HG03139 (cell line): ENCODE measurements around the gene MIF.
"Not testable (repeated sequence)": the region's sequence is repeated elsewhere in the genome, so short reads cannot be mapped to it uniquely, and the experiment has no call there.

Source experiments
- ATAC-seq: cut with Tn5 transposase; IDR thresholded peaks from one replicate; pipeline ENCODE4 v1.9.1; 2021; ENCODE audit not compliant: unreplicated experiment

MIF gene

DNA sequence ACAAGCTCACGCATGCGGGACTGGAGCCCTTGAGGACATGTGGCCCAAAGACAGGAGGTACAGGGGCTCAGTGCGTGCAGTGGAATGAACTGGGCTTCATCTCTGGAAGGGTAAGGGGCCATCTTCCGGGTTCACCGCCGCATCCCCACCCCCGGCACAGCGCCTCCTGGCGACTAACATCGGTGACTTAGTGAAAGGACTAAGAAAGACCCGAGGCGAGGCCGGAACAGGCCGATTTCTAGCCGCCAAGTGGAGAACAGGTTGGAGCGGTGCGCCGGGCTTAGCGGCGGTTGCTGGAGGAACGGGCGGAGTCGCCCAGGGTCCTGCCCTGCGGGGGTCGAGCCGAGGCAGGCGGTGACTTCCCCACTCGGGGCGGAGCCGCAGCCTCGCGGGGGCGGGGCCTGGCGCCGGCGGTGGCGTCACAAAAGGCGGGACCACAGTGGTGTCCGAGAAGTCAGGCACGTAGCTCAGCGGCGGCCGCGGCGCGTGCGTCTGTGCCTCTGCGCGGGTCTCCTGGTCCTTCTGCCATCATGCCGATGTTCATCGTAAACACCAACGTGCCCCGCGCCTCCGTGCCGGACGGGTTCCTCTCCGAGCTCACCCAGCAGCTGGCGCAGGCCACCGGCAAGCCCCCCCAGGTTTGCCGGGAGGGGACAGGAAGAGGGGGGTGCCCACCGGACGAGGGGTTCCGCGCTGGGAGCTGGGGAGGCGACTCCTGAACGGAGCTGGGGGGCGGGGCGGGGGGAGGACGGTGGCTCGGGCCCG is at the start of gene MIF:
Gene MIF, plus strand, starts transcription at position 439 of the 765 bp plus-strand sequence. Its CDS starts 92 bp downstream, at position 531.
- ATAC-seq = peak; percentile 71

DNA sequence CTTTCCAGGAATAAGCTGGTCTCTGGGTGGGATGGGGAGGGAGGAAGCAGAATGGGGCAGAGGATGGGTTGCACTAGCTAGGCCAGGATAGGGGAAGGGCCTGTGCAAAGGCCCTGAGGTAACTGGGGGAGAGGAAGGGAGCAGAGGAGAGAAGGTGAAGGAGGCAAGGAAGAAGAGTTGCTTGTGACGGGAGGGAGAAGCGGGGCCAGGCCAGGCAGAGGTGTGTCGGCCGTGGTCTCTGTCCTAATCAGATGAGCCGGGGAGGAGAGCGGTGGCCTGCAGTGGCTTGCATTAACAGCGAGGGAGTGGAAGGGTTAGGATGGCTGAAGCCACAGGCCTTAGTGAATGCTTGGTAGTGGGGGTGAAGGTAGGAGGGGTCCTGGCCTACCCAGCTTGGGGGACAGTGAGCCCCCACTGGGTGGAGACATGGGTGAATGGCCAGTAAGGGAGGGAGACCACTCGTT is 49.4 kb upstream of the MIF start:
- no peak for ATAC-seq

DNA sequence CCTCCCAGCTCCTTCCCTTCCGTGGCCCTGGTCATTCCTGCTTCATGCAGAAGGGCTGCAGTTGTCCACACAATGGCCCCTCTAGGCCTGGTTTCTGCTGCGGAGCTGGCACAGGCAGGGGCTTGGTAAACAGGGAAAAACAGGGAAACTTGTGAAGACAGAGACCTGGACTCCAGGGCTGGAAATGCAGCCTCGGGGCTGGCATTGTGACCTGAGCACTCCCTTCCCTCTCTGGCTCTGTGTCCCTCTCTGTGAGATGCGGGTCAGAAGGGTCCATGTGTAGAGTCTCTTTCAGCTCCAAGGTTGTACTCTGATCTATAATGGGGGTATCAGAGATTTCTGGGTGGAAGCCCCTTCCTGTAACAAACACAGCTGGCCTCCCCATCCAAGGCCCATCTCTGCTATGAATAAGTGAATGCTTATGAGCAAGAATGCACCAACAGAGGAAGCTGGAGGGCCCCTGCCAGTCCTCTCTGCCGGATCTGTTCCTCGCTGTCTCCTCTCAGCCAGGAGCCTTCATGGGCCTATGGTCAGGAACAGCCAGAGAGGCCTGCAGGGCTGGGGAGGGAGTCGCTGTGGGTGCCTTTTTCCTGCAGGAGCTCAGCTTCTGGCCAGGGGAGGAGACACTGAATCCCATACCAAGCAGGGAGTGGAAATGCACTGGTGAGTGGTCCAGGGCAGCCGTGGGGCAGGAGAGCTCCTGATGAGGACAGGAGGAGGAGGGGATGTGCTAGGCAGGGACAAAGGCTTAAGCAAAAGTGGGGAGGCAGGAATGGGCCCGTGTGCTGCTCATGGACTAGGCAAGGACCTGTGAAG is 48.7 kb upstream of the MIF start:
- no peak for ATAC-seq

DNA sequence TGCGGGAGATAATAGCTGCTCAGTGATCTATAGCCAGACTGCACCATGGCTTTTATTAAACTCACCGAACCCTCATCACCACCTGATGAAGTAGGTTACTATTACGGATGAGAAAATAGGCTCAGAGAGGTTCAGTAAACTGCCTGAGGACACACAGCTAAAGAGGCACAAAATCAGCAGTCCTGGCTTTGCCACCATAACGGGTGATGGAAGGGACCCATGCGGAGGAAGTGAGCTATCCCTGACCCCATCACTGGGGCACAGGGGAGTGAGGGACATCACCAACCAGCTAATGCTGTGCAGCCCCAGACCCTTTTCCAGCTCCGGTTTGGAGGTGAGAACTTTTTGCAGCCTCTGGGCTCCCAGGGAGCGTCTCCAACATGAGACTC is 48.1 kb upstream of the MIF start:
- ATAC-seq = no peak

DNA sequence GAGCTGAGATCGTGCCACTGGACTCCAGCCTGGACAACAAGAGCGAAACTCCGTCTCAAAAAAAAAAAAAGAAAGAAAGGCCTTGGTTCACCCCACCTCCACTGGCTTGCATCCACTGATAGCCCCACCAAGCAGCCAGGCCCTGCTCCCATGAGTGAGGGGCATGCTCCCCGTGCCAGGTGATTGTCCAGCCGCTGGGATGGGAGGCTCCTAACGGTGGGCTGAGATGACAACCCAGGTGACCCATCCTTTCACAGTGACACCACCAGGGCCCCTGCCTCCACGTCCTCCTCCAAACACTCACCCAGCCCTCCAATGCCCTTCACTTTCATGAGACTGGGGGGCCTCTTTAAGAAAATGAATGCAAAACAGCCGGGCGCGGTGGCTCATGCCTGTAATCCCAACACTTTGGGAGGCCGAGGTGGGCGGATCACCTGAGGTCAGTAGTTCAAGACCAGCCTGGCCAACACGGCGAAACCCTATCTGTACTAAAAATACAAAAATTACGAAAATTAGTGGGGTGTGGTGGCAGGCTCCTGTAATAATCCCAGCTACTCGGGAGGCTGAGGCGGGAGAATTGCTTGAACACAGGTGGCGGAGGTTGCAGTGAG is 46.8 kb upstream of the MIF start:
- ATAC-seq = no peak

DNA sequence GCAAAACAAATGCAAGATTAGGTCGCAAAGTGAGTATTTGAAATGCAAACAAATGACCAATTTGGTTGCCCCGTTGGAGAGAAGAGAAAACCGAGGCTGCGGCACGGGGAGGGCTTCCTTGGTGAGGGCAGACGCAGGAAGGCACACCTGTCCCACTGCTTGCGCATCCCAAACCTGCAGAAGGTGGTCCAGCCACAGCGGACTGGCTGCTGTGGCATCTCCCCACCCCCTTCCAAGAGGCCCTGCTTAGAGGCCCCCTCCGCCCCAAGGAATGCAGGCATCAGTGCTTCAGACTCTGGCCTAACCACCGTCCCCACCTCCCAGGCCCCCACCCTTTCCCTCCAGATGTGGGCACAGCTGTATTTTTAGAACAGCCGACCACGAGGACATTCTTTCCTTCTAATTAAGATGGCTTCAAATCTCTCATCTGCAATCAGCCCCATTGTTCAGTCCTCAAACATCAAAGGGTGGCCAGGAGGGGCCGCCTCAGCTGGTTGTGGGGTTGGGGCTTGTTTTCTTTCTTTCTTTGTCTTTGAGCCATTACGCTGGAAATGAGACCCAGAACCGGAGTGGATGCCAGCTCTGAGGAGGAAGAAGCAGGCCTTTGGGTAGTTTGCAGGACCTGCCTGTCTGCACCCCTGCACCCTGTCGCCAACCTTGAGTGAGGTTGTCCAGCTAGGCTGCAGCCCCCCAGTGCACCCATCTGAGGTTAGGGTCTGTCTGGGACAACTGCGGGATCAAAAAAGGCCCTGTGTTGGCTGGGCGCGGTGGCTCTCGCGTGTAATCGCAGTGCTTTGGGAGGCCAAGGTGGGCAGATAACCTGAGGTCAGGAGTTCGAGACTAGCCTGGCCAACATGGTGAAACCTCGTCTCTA is 46.0 kb upstream of the MIF start:
- ATAC-seq = no peak

DNA sequence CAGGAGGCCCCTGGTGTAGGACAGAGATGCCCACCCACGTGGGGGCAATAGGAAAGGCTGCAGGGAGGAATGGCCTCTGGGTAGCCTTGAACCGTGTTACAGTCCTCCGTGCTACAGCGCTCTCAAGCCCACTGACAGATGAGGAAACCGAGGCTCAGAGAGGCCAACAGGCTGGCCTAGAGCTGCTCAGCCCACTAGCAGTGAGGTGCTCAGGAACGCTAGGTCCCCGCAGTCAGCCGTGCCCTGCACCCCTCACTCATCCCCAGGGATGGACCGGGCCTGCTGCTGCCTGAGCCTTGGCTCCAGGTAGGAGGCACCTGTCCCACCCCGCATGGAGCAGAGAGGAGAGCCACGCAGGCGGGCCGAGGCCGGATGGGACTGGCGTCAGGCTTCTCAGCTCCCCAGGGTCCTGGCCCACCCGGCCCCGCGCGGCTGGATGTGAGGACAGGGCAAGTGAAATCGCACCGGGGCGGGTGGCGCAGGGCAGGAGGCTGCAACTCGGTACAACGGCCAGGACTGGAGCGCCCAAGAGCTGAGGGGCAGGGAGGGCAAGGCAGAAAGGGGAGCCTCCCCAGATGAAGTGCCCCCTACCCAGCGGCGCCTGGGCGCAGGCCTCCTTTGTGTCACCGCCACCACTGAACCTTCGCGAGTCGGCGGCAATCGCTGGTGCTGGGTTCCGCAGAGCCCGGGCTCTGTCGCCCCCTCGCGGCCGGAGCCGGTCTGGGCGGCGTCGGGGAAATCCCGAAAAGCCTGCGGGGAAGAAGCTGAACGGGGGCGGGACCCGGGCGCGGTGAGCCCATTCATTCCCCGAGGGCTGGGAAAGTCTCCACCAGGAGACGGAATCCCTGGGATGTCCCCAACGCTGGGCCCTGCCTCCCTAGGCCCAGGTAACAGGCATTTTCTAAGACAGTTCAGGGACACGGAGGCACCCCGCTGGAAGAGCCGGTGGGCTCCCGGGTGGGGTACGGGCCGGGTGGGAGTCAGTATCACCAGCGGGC is 44.9 kb upstream of the MIF start:
- ATAC-seq = no peak

DNA sequence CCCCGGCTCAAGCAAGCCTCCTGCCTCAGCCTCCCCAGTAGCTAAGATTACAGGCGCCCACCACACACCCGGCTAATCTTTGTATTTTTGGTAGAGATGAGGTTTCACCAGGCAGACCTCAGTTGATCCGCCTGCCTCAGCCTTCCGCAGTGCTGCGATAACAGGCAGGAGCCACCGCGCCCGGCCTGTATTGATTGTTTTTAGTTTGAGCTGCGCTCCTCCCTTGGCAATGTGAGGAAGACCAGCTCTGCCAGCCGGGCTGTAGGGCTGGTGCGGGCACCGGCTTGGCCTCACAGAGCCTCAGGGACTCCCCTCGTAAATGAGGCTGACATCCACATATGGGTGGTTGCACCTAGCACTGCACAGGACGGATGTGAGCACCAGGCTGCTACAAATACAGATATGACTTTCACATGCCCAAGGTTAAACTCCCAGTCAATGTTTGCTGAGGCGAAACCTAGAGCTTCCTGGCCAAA is 44.0 kb upstream of the MIF start:
- no peak for ATAC-seq

DNA sequence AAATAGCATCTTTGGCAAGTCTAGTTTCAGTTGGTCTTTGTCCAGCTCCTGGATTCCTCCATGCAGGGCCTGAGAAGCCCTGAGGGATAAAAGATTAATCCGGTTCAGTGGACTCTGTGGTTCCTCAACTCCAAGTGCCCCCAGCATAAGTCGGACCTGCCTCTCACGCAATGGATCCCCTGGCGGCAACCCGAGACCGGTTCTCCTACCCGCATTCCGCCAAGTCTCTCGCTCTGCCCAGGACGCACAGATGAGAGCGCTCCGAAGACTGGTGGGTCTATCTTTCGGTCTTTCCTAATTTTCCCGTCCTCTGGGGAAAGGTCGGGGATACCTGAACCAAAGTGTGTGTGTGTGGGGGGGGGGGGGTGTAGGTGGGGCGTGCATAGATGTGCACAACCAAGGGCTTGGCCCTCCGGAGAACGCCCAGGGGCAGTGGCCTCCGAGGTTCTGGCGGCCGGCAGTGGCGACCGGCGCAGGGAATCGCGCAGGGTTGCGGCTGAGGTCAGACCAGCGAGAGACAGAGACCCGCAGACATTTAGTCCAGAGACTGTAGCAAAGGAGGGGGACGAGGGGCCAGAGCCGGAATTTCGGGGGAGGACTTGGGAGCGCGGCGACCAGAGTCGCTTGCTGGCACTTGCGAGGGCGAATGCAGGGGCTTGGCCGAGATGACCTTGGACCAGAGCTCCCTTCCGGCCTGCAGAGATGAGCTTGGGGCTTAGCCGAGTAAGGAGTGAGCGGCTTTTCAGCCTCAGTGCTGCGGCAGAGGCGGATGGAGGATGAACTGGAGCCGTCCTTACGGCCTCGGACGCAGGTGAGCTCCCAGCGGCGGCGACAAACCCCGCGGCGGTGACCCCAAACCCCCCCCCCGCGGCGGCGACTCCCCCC is 37.2 kb upstream of the MIF start:
- peak; percentile 30 for ATAC-seq

DNA sequence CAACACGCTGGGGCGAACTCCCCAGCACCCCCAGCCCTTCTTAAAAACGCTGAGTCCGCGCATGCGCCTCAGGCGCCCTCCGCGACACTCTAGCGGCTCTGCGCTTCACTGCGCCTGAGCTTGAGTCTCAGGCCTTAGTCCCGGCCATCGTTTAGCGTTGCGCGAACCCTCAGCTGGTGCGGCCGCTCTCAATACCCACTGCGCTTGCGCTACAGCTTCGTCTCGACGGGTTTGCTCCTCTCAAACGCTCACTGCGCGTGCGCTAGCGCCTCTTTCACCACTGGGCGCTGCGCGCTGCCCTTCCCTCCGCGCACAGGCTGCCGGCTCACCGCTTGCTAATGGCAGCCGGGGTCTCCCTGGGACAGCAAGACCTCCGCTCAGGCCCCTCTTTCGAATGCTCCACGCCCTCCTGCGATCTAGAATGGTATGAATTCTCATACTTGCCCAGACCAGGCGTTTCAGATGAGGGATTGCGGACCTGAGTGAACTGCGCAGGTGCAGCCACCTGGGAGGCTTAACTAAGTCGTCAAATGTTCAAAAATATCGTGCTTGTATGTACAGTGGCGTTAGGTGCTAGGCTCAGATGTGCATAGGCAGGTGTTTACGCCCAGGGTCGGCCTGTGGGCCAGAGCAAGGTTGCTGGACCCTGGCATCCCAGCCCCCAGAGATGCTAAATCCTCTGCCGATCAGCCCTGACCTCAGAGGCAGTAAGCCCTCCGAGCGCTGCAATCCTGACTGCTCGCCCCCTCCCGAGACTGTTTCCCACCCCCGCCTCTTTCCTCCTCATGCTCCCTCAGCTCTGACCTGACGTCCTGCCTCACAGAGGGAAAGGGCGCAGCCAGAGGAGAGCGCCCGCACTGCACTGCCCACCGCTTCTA is 36.3 kb upstream of the MIF start, which contains the start of gene SLC2A11:
Gene SLC2A11, plus strand, starts transcription at position 270 of the 878 bp plus-strand sequence. Its CDS starts 125 bp downstream, at position 395.
- ATAC-seq = peak; percentile 84

DNA sequence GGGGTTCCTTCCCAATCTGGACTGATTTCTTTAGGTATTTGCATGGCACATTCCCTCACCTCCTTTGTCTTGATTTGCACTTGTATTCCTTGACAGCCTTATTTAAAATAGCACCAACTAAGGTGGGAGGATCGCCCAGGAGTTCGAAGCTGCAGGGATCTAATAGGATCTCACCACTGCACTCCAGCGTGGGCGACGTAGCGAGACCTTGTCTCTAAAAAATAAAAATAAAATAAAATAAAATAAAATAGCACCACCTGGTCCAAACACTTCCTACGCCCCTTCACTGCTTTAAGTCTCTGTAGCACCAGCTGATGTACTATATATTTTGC is 35.7 kb upstream of the MIF start:
- ATAC-seq = no peak

DNA sequence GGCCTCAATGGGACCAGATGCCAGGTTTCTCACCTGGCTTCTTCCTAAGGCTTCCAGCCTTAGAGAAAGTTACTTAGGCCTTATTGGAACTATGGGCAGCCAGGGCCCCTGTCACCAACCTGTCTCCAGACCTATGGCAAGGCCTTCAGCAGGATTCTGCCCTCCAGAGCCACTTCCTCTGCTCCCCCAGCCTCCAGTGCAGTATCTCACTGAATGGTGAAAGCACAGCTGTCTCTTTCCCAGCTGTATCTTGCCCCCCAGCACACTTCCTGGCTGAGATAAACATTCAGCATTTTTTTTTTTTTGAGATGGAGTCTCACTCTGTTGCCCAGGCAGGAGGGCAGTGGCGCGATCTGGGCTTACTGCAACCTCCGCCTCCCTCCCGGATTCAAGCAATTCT is 35.0 kb upstream of the MIF start:
- ATAC-seq = no peak

DNA sequence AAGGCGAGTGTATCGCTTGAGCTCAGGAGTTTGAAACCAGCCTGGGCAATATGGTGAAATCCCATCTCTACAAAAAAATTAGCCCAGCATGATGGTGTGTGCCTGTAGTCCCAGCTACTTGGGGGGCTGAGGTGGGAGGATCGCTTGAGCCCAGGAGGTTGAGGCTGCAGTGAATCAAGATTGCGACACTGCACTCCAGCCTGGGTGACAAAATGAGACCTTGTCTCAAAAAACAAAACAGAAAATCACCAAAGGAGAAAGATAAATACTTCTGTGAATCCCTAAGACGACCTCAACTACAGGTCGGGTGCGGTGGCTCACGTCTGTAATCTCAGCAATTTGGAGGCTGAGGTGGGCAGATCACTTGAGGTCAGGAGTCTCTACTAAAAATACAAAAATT is 34.0 kb upstream of the MIF start:
- not testable (repeated sequence) for ATAC-seq

DNA sequence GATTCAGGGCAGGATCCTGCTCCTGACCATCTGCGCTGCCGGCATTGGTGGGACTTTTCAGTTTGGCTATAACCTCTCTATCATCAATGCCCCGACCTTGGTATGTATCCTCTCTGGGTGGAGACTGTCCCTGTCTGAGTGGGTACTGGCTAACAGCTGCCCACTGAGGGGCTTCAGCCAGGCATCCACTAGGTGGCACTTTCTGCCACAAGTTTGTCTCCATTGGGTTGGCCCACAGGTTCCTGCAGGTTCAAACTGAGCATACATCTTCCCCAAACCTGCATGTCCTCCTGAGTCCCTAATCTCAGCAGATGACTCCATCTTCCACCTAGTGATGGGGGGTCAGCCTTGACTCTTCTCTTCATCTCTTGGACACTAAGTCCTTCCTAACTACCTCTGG is 32.1 kb upstream of the MIF start:
- no peak for ATAC-seq

DNA sequence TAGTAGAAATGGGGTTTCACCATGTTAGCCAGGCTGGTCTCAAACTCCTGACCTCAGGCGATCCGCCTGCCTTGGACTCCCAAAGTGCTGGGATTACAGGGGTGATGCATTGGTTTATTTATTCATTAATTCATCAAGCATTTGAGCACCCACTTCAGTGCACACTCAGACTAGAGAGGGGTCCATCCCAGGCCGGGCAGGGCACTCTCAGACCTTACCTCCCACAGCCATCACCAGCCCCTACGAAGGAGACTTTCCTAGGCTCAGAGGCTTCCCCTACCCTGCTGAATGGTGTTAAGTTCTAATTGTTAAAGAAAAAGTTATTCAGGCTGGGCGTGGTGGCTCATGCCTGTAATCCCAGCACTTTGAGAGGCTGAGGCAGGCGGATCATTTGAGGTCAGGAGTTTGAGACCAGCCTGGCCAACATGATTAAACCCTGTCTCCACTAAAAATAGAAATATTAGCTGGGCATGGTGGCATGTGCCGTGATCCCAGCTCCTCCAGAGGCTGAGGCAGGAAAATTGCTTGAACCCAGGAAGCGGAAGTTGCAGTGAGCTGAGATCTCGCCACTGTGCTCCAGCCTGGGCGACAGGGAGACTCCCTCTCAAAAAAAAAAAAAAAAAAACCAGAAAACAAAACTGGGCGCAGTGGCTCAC is 29.6 kb upstream of the MIF start:
- ATAC-seq = not testable (repeated sequence)

DNA sequence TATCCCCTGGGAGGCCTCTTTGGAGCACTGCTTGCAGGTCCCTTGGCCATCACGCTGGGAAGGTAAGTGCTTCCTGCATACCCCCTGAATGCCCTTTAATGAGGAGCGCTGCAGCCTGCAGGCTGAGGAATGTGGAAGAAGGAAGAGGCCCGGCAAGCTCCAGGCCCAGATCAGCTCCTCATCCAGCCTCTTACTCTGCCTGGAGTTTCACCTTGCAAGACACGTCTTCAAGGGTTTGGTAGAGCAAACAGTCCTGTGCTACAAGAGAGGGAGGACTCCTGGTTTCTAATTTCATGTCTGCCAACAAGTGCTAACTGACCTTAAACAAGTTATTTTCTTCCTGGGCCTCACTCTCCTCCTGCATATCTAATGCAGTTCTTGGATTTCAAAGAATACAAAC is 25.6 kb upstream of the MIF start:
- ATAC-seq = no peak

DNA sequence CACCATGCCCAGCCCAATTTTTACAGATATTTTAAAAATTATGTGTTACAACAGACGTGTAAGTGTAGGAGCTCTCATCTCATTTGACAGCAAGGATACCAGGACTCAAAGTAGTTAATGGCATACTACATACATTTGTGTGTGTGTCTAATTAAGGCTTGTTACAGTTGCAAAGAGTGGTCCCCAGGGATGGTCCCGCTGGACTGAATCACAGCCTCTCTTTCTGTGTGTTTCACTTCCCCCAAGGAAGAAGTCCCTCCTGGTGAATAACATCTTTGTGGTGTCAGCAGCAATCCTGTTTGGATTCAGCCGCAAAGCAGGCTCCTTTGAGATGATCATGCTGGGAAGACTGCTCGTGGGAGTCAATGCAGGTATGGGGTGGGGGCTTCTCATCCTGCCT is 19.3 kb upstream of the MIF start:
- ATAC-seq = no peak
